Fibroblast of peridontal ligament (primary cell): Measurements from ENCODE around the gene ADCY6.
"Not testable (repeated sequence)": the region's sequence is repeated elsewhere in the genome, so short reads cannot be mapped to it uniquely, and the experiment has no call there.

Source experiments
- DNase-seq: peaks from one replicate; pipeline ENCODE4 v3.0.0-alpha.2; 2010; ENCODE audit errors: extremely low read depth

The ADCY6 gene

GRCh38 chr12:48750769-48751356 is 38.0 kb downstream of the ADCY6 start:
- no peak for DNase-seq

GRCh38 chr12:48750215-48750614 is 38.7 kb downstream of the ADCY6 start:
- peak; percentile 58 for DNase-seq

GRCh38 chr12:48744251-48745008 is 44.5 kb downstream of the ADCY6 start:
- no peak for DNase-seq

GRCh38 chr12:48739618-48740269 is 49.1 kb downstream of the ADCY6 start:
- DNase-seq: no peak

GRCh38 chr12:48736456-48736855 is 52.4 kb downstream of the ADCY6 start:
- no peak for DNase-seq

GRCh38 chr12:48728807-48729206 is 60.1 kb downstream of the ADCY6 start:
- no peak for DNase-seq

GRCh38 chr12:48720737-48721136 is 68.2 kb downstream of the ADCY6 start:
- DNase-seq: not testable (repeated sequence)

GRCh38 chr12:48720171-48720570 is 68.7 kb downstream of the ADCY6 start:
- not testable (repeated sequence) for DNase-seq

GRCh38 chr12:48719002-48719401 is 69.9 kb downstream of the ADCY6 start:
- not testable (repeated sequence) for DNase-seq

- peak; percentile 50 for DNase-seq
These were observed 71.6 kb downstream of the ADCY6 start for GRCh38 chr12:48717252-48717695.

- DNase-seq: peak; percentile 100
These were observed 72.2 kb downstream of the ADCY6 start, which contains the start of gene CCNT1 for GRCh38 chr12:48716493-48717251. Gene CCNT1 (minus strand): TSS chr12:48716707. CDS start chr12:48716675, 32 bp downstream.
